Activated CD4-positive, alpha-beta T cell treated with anti-CD3 and anti-CD28 coated beads, Interleukin-2, amount 50 U/mL, for 48 hours (primary cell): Measurements from ENCODE around the gene MICALL2.

Source experiments
- DNase-seq, 2 experiments: peaks; one replicate each; pipeline ENCODE4 v3.0.0-alpha.2; 2020

MICALL2 gene

GRCh38 chr7:1388021-1388702 is 71.1 kb downstream of the MICALL2 start:
- DNase-seq: no peak

GRCh38 chr7:1387261-1387660 is 72.0 kb downstream of the MICALL2 start:
- no peak for DNase-seq

GRCh38 chr7:1386623-1387220 is 72.5 kb downstream of the MICALL2 start:
- no peak for DNase-seq

GRCh38 chr7:1385809-1386622 is 73.3 kb downstream of the MICALL2 start:
- DNase-seq: no peak

GRCh38 chr7:1385086-1385808 is 74.0 kb downstream of the MICALL2 start:
- no peak for DNase-seq
